ENCODE measurements around the gene ZDHHC12.

The ZDHHC12 gene, protein sequence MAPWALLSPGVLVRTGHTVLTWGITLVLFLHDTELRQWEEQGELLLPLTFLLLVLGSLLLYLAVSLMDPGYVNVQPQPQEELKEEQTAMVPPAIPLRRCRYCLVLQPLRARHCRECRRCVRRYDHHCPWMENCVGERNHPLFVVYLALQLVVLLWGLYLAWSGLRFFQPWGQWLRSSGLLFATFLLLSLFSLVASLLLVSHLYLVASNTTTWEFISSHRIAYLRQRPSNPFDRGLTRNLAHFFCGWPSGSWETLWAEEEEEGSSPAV

DNA sequence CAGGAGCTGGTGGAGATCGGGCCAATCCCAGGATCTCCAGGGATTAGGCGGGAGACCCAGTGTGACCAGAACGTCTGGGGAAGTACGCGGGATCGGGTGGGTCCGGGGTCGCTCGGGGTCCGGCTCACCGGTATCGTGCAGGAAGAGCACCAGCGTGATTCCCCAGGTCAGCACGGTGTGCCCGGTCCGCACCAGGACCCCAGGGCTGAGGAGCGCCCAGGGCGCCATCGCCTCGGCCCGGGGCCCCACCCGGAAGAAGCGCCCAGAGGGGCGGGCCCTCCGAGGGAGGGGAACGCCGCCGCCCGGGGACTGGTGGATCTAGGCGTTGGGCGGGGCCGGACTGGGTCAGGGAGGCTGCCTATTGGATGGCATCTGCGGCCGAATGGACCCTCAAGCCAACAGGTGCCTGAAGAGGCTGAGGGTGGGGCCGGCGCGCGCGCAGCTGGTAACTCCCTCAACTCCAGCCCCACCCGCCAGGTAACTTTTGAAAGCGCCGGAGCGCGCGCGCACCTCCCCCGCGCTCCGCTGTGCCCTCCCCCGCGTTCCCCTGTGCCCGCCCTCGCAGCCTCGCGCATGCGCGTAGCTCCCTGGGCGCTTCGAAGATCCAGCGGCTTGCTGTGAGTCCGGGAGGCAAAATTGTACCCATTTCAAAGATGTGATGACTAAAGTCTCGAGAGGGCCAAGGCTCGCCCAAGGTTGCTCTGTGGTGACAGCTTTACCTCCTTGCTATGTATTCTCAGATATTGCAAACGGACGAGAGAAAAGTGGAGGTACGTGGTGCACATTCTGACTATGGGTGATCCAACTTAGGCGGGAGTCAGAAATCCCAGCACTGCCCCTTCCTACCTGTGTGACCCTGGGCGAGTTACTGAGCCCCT, at the start of gene ZDHHC12:
TSS of gene ZDHHC12 (minus strand) at position 262 of the 878 bp plus-strand sequence. CDS start at position 228, 34 bp downstream.
- DNase-seq: peak; percentile 76 to 83

DNA sequence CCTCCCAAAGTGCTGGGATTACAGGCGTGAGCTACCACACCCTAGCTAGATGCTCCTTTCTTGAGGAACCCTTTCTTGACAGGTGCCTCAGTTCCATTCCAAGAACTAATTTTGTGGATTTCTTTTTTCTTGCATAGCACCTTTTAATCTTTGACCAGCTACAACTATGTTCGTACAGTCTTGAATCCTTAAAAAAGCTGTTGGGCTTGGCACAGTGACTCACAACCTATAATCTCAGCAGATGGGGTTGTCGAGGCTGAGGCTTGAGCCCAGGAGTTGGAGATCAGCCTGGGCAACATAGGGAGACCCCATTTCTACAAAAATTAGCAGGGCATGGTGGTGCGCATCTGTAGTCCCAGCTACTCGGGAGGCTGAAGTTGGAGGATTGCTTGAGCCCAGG, 49.1 kb upstream of the ZDHHC12 start:
- no peak for DNase-seq

DNA sequence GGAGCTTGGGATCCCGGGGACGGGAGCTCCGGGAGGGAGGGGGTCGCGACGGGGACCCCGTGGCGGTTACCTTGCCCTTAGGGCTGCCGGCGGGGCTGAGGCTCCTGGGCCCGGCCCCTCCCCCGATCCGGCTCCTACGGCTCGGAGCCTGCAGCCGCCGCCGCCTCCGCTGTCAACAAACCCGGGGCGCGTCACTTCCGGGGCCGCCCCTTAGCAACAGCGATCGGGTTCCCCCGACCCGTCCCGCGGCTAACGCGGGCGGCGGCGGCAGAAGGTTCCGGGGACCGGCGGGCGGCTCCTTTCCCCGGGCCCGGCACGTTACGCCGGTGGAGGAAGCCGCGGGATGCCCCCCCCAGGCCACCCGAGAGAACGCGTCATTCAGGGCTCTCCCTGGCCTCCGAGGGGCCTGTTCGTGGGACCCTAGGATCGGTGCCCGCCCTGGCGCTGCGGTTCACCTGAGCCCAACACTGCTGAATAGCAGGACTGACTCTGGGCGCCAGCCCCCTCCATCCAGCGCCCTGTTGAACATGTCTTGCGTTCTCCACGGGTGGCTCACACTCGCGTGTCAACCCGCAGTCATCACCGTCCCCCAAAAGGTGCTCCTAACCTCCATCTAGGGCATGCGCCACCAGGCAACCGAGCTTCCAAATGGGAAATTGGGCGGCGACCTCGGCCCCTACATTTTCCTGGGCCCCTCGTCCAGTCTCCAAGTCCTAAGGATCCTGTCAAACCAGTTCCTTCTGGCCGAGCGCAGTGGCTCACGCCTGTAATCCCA, 48.0 kb upstream of the ZDHHC12 start, which contains the start of gene ZER1:
TSS of gene ZER1 (minus strand) at position 183 of the 775 bp plus-strand sequence. CDS start 16,362 bp downstream, outside the sequence.
- DNase-seq: peak; percentile 83

DNA sequence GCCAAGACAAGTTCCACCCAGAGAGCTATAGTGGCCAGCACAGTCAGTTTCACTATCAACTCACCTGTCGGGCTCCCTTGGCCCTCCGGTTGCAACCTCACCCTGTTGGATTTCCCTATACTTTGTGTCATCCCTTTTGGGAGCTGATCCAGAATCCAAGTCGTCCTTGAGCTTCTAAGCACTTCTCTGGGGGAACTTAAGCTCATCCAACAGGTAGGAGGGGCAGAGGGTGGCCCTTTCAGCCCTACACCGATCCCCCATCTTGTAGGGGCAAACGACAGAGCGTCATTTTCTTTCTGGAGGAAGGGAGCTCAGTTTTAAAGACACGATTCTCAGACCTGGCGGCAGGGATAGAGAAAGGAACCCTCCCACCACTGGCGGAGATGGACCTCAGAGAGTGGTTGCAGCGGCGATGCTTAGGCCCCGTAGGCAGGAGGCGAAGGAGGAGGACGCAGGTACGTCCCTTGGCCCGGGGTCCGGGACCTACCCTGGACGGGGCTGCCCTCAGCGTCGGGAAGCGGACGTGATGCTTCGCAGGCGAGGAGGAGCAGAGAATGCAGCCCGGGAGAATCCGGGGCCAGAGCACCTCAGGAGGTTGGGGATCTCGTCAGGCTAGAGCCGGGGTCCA, 47.3 kb upstream of the ZDHHC12 start:
- no peak for DNase-seq

DNA sequence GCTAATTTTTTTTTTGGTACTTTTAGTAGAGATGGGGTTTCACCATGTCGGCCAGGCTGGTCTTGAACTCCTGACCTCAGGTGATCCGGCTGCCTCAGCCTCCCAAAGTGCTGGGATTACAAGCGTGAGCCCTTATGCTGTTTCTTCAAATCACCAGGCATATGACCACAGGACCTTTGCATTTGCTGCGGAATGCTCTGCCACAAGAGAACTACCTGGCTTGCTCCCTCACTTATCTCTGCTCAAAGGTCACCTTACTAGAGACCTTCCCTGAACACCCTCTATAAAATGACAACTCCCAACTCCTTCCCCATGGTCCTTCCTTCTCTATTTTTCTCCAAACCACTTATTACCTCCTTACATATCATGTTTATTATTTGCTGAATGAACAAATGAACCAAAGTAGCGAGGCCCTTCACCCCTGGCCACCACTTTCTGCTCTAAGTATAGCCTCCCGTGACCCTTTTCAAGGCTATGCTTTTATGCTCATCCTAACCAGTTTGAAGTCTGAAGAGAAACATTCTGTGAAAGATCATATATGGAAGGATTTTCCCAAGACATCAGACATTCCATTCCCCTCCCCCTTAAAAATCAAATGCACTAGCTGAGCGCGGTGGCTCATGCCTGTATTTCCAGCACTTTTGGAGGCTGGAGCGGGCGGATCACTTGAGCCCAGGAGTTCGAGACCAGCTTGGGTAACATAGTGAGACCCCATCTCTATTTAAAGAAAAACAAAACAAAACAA, 46.5 kb upstream of the ZDHHC12 start:
- DNase-seq: no peak

DNA sequence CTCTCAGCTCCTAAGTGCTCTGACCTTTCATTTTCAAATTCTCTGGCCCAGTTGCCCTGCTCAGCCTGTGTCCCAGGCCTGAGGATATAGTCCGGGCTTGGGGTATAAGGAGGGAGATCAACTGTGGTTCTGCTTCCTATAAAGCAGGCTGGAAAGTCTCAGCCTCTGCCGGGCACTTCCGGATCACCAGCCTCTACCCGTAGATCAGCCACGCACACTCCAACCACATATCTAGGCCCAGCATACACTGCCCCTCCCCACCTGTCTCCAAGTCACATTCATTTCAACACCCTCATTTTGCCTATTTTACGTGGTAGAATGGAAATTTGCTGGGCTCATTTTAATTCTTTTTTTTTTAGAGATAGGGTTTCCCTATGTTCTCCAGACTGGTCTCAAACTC, 44.7 kb upstream of the ZDHHC12 start:
- no peak for DNase-seq

DNA sequence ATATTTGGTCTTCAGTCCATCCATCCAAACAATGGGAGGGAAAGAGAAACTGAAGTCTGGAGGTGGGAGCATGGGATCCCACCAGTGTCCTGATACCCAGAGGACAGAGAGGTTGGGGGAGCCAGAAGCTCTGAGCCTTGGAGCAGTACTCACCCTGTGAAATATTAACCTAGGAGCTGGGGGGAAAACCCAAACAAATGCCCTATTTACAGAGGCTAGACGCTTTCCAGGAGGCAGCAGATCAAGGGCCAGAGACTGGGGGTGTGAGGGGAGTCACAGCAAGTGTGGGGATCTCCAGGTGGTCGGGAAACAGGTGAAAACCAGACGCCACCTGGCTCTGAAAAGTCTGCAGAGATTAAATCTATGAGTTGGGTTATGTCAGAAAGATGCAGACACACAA, 41.6 kb upstream of the ZDHHC12 start:
- no peak for DNase-seq

DNA sequence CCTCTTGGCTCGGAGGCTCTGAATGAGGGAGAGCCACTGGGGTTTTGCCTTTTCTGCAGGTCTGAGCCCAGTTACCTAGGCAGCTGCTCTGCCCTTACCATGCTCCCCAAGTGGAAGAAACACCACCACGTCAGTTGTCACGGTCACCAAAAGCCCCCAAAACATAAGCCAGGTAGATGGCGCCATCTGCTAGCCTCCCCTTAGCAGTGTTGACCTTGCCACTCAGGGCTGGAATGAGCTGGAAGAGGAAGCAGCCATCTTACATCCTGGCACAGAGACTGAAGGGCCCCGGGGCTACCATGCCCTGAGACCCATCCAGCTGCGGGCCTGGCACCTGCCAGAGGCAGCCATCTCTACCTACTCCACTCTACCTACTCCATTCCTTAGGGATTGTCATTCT, 40.4 kb upstream of the ZDHHC12 start:
- DNase-seq: no peak

DNA sequence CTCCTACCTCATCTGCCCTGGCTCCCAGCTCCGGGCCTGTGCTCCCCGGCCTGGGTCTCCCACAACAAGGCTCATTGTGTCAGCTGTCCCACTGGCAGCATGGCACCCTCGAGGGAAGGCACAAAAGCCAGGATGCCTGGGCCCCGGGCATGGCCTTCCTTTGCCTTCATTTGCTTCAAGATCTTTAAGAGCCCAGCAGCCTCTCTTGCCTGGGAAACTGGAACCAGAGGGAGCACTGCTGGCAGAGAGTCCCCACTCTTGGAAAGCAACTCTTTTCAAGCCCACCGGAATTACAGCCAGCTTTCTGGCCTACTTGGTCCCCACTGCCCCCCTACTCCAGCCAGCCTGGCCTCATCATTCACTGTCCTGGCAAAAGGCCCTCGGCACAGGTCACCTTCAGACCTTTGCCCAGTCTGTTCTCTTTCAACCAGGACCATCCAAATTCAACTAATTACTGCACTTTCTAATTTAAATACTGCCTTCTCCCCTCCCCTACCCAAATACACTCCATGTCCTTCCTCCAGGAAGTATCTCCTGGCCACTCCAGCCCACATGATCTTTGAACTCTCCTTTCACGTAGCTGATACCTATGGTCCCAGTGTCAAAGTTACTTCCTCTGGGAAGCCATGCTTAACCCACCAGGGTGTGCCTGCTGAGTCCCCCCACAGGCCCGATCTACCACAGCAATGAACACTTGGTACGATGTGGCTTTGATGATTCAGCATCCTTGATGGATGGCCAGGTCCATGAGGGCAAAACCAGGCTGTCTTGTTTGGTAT, 38.9 kb upstream of the ZDHHC12 start:
- no peak for DNase-seq

DNA sequence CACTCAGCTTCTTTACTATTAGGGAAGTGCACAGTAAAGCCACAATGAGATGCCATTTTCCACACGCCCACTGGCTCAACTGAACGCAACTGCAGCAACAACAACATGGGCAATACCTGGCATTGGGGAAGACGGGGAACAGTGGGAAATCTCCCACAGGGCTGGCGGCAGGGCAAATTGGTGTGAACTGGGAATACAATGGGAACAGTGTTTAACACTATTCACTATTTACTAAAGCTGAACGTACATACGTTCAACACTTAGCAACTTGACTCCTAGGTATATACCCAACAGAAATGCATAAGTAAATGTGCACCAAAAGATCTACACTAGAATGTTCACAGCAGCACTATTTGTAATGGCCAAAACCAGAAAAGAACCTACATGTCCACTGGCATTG, 33.7 kb upstream of the ZDHHC12 start:
- DNase-seq: no peak

DNA sequence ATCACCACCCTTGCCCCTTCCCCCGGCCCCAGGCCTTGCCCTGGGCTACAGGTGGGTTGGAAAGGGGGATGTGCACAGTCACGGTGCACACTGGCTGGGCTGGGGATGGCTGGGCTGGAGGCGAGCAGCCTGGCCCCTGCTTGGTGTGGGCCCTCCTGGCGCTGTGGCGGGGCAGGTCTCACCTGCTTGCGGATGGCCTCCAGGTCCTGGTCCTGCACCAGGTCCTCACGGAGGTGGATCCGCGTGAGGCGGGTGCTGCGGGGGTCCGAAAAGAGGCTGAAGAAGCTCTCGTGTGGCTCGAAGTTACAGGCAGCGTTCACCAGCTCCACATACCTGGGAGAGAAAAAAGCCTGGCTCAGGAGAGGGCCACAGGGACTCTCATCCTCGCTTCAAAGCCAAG, 29.7 kb upstream of the ZDHHC12 start:
- DNase-seq: no peak

DNA sequence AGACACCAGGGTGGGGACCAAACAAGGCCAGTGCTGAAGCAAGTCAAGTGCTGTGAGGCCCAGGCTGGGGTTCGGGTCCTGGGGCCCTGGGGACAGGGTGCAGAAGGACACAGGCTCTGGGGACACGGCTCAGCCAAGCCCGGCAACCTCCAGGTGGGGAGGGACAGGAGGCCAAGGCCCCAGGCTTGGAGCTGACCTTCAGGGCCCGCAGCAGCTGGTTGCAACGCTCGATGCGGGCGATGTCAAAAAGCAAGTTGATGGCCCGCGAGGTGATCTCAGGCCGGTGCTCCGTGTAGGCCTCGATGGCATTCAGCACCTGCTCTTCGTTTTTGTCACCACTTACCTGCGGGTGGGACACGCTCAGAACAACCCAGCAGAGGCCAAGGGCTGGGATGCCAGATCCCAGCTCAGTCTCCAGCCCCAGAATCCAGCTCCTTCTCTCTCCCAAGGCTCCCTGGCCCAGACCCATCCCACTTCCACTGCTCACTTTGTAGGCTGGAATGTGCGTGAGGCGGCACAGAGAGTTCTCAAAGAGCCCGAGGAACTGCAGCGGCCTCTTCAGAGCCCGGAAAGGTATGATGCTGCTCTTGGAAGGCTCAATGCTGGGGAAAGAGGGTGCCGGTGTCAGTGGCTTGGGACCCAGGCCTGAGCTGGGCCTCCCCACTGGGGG, 27.1 kb upstream of the ZDHHC12 start:
- DNase-seq: no peak

DNA sequence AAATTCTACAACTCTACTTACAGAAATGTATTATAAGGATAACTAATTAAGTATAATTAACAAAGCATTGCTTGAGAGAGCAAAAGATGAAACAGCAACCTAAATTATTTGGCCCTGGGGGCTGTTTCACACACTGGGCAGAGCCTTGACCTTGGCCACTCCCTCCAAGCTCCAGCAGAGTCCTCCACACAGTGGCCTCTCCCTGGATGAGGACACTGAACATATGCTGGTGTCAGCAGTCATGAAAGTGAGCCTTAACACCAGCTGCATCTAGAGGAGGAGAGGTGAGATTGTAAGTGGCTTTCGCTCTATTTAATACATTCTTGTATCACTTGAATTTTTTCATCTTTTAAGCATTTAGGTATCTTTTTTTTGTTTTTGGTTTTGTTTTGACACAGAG, 23.3 kb upstream of the ZDHHC12 start:
- DNase-seq: no peak

DNA sequence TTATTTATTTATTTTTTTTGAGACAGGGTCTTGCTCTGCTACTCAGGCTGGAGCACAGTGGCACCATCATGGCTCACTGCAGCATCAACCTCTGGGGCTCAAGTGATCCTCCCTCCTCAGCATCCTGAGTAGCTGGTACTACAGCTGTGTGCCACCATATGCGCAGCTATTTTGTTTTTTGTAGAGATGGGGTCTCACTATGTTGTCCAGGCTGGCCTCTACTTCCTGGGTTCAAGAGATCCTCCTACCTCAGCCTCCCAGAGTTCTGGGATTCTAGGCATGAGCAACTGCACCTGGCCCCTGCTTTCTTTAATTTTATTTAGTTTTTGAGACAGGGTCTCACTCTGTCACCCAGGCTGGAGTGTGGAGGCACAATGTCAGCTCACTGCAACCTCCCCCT, 19.5 kb upstream of the ZDHHC12 start:
- no peak for DNase-seq

DNA sequence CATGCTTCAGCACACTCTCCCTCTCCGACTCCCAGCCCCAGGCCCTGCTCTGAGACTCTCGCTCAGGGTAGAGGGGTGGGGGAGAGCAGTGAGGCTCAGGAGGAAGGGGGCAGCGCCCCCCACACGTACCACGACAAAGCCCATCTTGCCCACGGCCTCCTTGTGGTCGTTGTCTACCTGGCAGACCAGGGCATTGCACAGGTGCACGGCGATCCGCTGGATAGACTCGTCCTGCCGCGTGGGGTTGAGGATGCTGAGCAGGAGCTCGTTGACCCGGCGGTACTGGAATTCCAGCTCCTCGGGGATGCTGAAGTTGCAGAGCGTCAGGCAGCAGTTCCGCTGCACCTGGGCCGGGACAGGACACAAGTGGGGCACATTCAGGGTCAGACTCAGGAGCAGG, 18.5 kb upstream of the ZDHHC12 start:
- DNase-seq: no peak

DNA sequence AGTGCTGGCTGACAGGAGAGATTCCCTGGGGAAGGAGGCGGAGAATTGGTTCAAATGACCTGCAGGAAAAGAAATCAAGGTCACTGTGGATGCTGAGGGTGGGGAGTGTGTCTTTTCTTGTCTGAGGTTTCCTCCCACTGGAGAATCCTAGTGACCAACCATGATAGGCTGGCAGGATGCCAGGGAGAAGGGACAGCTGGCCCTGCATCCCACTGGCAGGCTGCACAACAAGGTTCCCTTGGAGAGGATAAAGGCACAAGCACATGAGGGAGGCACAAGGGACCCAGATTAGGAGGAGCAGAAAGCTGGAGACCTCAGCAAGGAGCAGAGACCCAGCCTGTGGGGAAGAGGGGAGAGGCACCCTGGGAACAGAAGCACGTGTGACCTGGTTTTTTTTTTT, 11.4 kb upstream of the ZDHHC12 start:
- DNase-seq: no peak

DNA sequence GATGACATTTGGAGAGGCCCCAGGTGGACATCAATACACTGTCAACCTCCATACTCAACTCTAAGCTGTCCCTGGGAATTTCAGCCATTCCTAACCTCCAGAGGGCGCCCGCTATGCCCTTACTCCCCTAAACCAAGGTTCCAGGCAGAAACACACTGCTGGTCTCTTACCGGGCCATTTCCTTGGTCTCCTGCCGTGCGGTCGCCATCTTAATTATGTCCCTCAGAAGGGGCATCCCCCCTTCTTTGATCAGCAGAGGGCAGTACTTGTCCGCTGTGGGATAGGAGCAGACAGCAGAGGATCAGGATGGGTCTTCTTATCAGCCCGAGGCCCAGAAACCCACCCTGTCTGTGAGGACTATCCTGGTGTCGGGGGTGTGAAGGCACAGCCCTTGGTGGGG, 9.3 kb upstream of the ZDHHC12 start:
- peak in 1 of 2 donors; percentile 34 for DNase-seq

DNA sequence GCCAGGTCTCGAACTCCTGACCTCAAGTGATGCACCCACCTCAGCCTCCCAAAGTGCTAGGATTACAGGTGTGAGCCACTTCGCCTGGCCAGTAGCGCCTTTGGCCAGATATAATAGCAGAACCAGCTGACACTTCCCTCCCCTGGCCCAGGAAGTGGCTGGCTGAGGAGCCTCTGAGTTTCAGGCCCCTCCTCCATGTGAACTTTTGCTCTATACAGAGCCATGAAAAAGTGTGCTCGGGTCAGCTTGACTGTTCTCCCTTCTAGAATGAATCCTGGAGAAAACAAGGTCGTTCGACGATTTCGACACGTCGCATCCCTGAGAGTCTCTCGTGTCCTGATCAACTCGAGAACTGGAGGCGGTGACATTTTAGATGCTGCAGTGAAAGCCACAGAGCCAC, 8.6 kb upstream of the ZDHHC12 start:
- no peak for DNase-seq

DNA sequence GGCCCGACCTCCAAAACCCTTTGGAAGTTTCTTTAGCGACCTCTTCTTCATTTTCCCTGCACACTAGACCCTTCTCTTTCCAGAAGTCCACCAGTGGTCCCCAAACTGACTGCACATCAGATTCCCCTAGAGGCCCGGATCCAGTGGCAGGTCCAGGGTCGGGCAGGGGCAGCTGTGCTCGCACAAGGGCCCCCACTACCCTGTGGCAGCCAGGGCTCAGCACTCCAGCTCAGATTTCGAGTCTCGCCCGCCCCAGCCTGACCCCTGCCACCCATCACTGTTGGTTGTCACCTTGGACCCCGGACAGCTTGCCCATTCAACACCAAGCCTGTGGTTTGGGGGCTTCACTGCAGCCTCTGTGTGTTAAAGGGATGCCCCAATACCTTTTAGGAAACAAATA, 7.8 kb upstream of the ZDHHC12 start:
- DNase-seq: no peak

DNA sequence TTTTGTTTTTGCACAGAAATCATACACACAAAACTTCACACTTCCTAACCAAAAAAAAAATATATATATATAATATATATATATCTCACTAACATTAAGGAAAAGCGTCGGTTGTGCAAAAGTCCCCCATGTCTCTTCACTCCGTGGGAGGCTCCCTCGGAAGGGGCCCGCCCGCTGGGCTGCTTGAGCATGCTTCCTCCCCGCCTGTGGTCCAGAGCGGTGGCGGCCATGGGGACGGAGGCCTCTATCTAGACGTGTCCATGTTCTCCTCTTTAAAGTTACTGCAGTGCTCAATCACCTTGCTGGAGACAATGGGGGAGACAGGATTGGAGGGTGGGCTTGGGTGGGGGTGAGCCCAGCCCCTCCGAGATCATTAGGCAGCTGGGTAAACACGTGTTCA, 7.2 kb upstream of the ZDHHC12 start:
- no peak for DNase-seq

All from hippocampal formation (tissue), 2 donors.